GM12891 (cell line): ENCODE measurements around the gene COPRS.
"Not testable (repeated sequence)": the region's sequence is repeated elsewhere in the genome, so short reads cannot be mapped to it uniquely, and the experiment has no call there.

Source experiments
- DNase-seq: peaks from one replicate; pipeline ENCODE4 v3.0.0; 2011; ENCODE audit warnings: low spot score; ENCODE audit not compliant: insufficient read length
- FAIRE-seq: peaks from 2 replicates; lab custom pipeline; 2011; peaks lifted over from hg19 to GRCh38; lab: Jason Lieb, UNC
- PAX5 ChIP-seq: IDR thresholded peaks from 2 replicates; pipeline ENCODE4 v1.6.1; 2011; ENCODE audit warnings: low read length, moderate library complexity, mild to moderate bottlenecking; ENCODE audit not compliant: insufficient read depth, severe bottlenecking
- POLR2A ChIP-seq: IDR thresholded peaks from 2 replicates; pipeline ENCODE4 v1.6.1; 2011; ENCODE audit warnings: low read depth, low read length, control low read depth
- POLR2AphosphoS5 ChIP-seq: IDR thresholded peaks from 2 replicates; pipeline ENCODE4 v1.6.1; 2011; ENCODE audit warnings: low read depth, low read length, control low read depth
- POU2F2 ChIP-seq: IDR thresholded peaks from 2 replicates; pipeline ENCODE4 v1.6.1; 2011; ENCODE audit warnings: low read depth, mild to moderate bottlenecking, control low read depth, low read length, moderate library complexity
- SPI1 ChIP-seq: IDR thresholded peaks from 2 replicates; pipeline ENCODE4 v1.6.1; 2011; ENCODE audit warnings: low read depth, low read length, control low read depth
- TAF1 ChIP-seq: IDR thresholded peaks from 2 replicates; pipeline ENCODE4 v1.6.1; 2011; ENCODE audit warnings: low read depth, low read length, control low read depth

Gene COPRS

GRCh38 chr17:31830971-31831858 lies 27.8 kb downstream of the COPRS start:
- TF ChIP-seq POU2F2 = no peak
- no peak for TF ChIP-seq PAX5
- TF ChIP-seq POLR2A = no peak
- TF ChIP-seq SPI1 = no peak
- TF ChIP-seq TAF1 = no peak
- TF ChIP-seq POLR2AphosphoS5 = no peak
- FAIRE-seq (no peak), DNase-seq (no peak)

GRCh38 chr17:31829649-31830048 lies 29.4 kb downstream of the COPRS start:
- FAIRE-seq = no peak
- TF ChIP-seq POLR2A (no peak), POLR2AphosphoS5 (no peak), PAX5 (no peak), POU2F2 (no peak)
- DNase-seq = no peak

- DNase-seq, FAIRE-seq: not testable (repeated sequence)
Observed at GRCh38 chr17:31828955-31829354, 30.1 kb downstream of the COPRS start.

GRCh38 chr17:31825961-31826691 lies 32.9 kb downstream of the COPRS start:
- FAIRE-seq (no peak), DNase-seq (no peak)
- TF ChIP-seq POU2F2 = no peak
- TF ChIP-seq SPI1 = no peak
- TF ChIP-seq POLR2A = no peak
- TF ChIP-seq POLR2AphosphoS5 = no peak
- no peak for TF ChIP-seq TAF1
- TF ChIP-seq PAX5 = no peak

- FAIRE-seq (no peak), DNase-seq (no peak)
- no peak for TF ChIP-seq POU2F2
- no peak for TF ChIP-seq POLR2AphosphoS5
- TF ChIP-seq PAX5 = no peak
- no peak for TF ChIP-seq POLR2A
- no peak for TF ChIP-seq SPI1
Observed at GRCh38 chr17:31824766-31825360, 34.2 kb downstream of the COPRS start.

GRCh38 chr17:31823014-31823413 lies 36.0 kb downstream of the COPRS start:
- DNase-seq (no peak), FAIRE-seq (no peak)
- TF ChIP-seq POLR2A (no peak), POLR2AphosphoS5 (no peak), TAF1 (no peak), POU2F2 (no peak), PAX5 (no peak), SPI1 (no peak)

- TF ChIP-seq POLR2A = no peak
- no peak for TF ChIP-seq TAF1
- TF ChIP-seq POLR2AphosphoS5 = no peak
- TF ChIP-seq PAX5 = no peak
- no peak for TF ChIP-seq POU2F2
- no peak for TF ChIP-seq SPI1
- DNase-seq (no peak), FAIRE-seq (no peak)
Observed at GRCh38 chr17:31820691-31821435, 38.2 kb downstream of the COPRS start.

GRCh38 chr17:31819578-31819977 lies 39.5 kb downstream of the COPRS start:
- DNase-seq (no peak), FAIRE-seq (no peak)
- TF ChIP-seq POLR2AphosphoS5 (no peak), POLR2A (no peak), PAX5 (no peak), POU2F2 (no peak), TAF1 (no peak), SPI1 (no peak)

GRCh38 chr17:31818863-31819262 lies 40.2 kb downstream of the COPRS start:
- not testable (repeated sequence) for FAIRE-seq, DNase-seq
